ENCODE measurements around the gene ARMC10. TPM values are rescaled to one million over a fixed set of nuclear protein-coding genes. Genes with fewer than 3 reads are reported as not detected.
"Not testable (repeated sequence)": the region's sequence is repeated elsewhere in the genome, so short reads cannot be mapped to it uniquely, and the experiment has no call there.

Gene ARMC10
- total RNA-seq, 1 donor from 2014 or later: 34.5 TPM

GRCh38 chr7:103141753-103142404 is 66.9 kb downstream of the ARMC10 start:
- Mint-ChIP-seq H3K4me3 (no peak overlapping the region), H3K9me3 (no peaks in the 10 kb centered on the region), H3K36me3 (ENCODE audit: low read depth) (peaks cover 12% of the 10 kb centered on the region), H3K27ac (ENCODE audit: unreplicated experiment) (no peak overlapping the region), H3K4me1 (peaks cover 11% of the 10 kb centered on the region), H3K27me3 (ENCODE audit: low read depth) (no peaks in the 10 kb centered on the region)
- DNase-seq (ENCODE audit: low read depth, low spot score): no peak
- no peak for TF ChIP-seq CTCF (conservative IDR thresholded peaks at IDR 0.05)

DNA sequence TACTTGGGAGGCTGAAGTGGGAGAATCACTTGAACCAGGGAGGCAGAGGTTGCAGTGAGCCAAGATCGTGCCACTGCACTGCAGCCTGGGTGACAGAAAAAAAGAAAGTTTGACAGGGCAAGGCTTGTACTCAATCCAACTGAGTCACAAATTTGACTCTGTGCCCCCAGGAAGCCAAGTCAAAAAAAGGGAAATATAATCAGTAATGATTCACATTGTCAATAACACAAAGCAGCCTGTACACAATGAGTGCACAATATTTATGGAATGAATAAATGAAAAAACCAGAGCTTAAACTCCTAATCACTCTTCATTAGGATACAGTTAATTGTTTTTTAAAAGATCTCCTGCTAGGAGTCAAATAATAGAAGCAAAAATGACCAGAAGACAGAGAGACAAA is 67.6 kb downstream of the ARMC10 start:
- Mint-ChIP-seq H3K27ac (ENCODE audit: unreplicated experiment) (no peak overlapping the region), H3K9me3 (no peaks in the 10 kb centered on the region), H3K36me3 (ENCODE audit: low read depth) (peaks cover 12% of the 10 kb centered on the region), H3K27me3 (ENCODE audit: low read depth) (no peaks in the 10 kb centered on the region), H3K4me3 (no peak overlapping the region), H3K4me1 (peaks cover 17% of the 10 kb centered on the region)
- TF ChIP-seq CTCF (conservative IDR thresholded peaks at IDR 0.05): no peak
- DNase-seq (ENCODE audit: low read depth, low spot score): no peak

GRCh38 chr7:103143868-103144267 is 68.9 kb downstream of the ARMC10 start:
- Mint-ChIP-seq H3K27me3 (ENCODE audit: low read depth) (no peaks in the 10 kb centered on the region), H3K4me1 (peaks cover 30% of the 10 kb centered on the region), H3K9me3 (no peaks in the 10 kb centered on the region), H3K4me3 (no peak overlapping the region), H3K27ac (ENCODE audit: unreplicated experiment) (no peak overlapping the region), H3K36me3 (ENCODE audit: low read depth) (peaks cover 12% of the 10 kb centered on the region)
- DNase-seq (ENCODE audit: low read depth, low spot score): no peak
- no peak for TF ChIP-seq CTCF (conservative IDR thresholded peaks at IDR 0.05)

- H3K27ac Mint-ChIP-seq (ENCODE audit: unreplicated experiment); DNase-seq (ENCODE audit: low read depth, low spot score); H3K9me3 Mint-ChIP-seq; H3K27me3 Mint-ChIP-seq (ENCODE audit: low read depth): not testable (repeated sequence)
- peaks cover 34% of the 10 kb centered on the region for H3K4me1 Mint-ChIP-seq
- H3K4me3 Mint-ChIP-seq: peak overlapping the region; percentile 36
- H3K36me3 Mint-ChIP-seq (ENCODE audit: low read depth): peaks cover 15% of the 10 kb centered on the region
Observed at GRCh38 chr7:103144754-103145153, 69.8 kb downstream of the ARMC10 start.

GRCh38 chr7:103148131-103148993 is 73.4 kb downstream of the ARMC10 start:
- Mint-ChIP-seq H3K36me3 (ENCODE audit: low read depth) (peaks cover 5% of the 10 kb centered on the region), H3K4me1 (peaks cover 41% of the 10 kb centered on the region), H3K27me3 (ENCODE audit: low read depth) (no peaks in the 10 kb centered on the region), H3K27ac (ENCODE audit: unreplicated experiment) (peak overlapping the region; percentile 98), H3K9me3 (peaks cover 7% of the 10 kb centered on the region), H3K4me3 (peak overlapping the region; percentile 94)
- TF ChIP-seq CTCF (conservative IDR thresholded peaks at IDR 0.05): no peak
- no peak for DNase-seq (ENCODE audit: low read depth, low spot score)

Other genes with a start within 250 kb of the ARMC10 start
- gene LRRC17, start 162.1 kb upstream of the ARMC10 start, total RNA-seq: 34.9 and 35.8 TPM in 2 replicates
- gene FBXL13, start 344 bp upstream of the ARMC10 start, total RNA-seq: 2.1 TPM in 2 replicates
- gene NAPEPLD, start 74.0 kb downstream of the ARMC10 start, total RNA-seq: 15.0 and 17.4 TPM in 2 replicates
- 64.4 and 69.5 TPM in 2 replicates for gene PMPCB, start 222.3 kb downstream of the ARMC10 start, total RNA-seq